Large intestine (tissue), 3 donors: ENCODE data around the gene DCXR. TPM values are rescaled to one million over a fixed set of nuclear protein-coding genes. Genes with fewer than 3 reads are reported as not detected.

Experiments
- DNase-seq, 2 donors: peaks; one replicate each; pipeline versions ENCODE4 v3.0.0 to v3.0.0-alpha.2; 2013
- H3K27ac ChIP-seq: one replicate; pipeline ENCODE4 v1.5.1; 2013; ENCODE audit warnings: low read length
- H3K27me3 ChIP-seq: 2 replicates; pipeline ENCODE4 v1.6.1; 2013; ENCODE audit warnings: low read length; ENCODE audit not compliant: control insufficient read depth, insufficient read depth
- H3K36me3 ChIP-seq: 2 replicates; pipeline ENCODE4 v1.6.1; 2013; ENCODE audit warnings: low read length; ENCODE audit not compliant: control insufficient read depth, insufficient read depth
- H3K4me1 ChIP-seq: one replicate; pipeline ENCODE4 v1.6.1; 2013; ENCODE audit warnings: low read length; ENCODE audit not compliant: control insufficient read depth, insufficient read depth
- H3K4me3 ChIP-seq: one replicate; pipeline ENCODE4 v1.5.1; 2013; ENCODE audit warnings: low read length
- H3K9me3 ChIP-seq: one replicate; pipeline ENCODE4 v1.6.1; 2013; ENCODE audit warnings: mild to moderate bottlenecking, low read depth, low read length, moderate library complexity; ENCODE audit not compliant: control insufficient read depth
- WGBS: methylation state at CpG from one replicate; pipeline ENCODE4 v1.1.5; 2013; ENCODE audit warnings: low lambda C conversion rate; ENCODE audit not compliant: insufficient coverage; 5-methylcytosine and 5-hydroxymethylcytosine counted together
- polyA plus RNA-seq: library from polyadenylated mRNA; unstranded; fragments of 120-200 nt; gene quantifications from one replicate; pipeline ENCODE4 v1.2.1, GENCODE V29; 2013

The DCXR gene
- polyA plus RNA-seq, 1 donor, result 44.1 TPM

DNA sequence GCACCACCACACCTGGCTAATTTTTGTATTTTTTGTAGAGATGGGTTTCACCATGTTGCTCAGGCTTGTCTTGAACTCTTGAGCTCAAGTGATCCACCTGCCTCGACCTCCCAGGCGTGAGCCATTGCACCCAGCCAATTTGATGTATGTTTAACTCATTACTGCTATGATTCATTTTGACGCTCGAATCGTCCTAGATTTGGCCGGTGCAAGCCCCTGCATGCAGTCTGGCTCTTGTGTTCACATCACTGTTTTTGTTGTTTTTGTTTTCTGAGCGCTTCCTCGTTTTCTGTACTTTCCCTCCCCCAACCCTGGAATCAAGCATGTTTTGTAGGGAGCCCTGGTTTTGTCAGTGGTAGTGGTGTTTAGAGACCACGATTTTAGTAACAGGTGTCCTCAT is 35.9 kb upstream of the DCXR start:
- 100% methylated on average over 1 of the region's 9 CpGs for WGBS

DNA sequence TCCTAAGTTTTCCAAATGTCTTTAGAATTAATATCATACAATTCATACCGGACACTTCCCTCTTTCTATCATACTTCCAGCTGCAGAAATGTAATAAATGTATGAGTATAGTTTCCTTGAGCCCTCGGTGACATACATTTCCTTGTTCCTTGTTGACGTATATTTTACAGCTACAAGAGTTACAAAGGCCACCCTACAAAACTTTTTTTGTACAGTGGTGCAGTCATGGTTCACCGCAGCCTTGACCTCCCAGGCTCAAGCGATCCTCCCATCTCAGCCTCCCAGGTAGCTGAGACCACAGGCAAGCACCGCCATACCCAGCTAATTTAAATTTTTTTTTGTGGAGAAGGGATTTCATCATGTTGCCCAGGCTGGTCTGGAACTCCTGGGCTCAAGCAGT is 35.3 kb upstream of the DCXR start:
- Histone ChIP-seq H3K27me3 (no peaks in the 10 kb centered on the region), H3K4me1 (peaks cover 1% of the 10 kb centered on the region), H3K36me3 (no peaks in the 10 kb centered on the region), H3K4me3 (no peak overlapping the region), H3K27ac (no peak overlapping the region), H3K9me3 (no peaks in the 10 kb centered on the region)
- DNase-seq, result no peak
- WGBS, result no CpG with 5 or more reads among the region's 6 CpGs

More for the DNA sequence above, 35.9 kb upstream of the DCXR start:
- no peak overlapping the region for H3K27ac ChIP-seq
- peaks cover 3% of the 10 kb centered on the region for H3K4me1 ChIP-seq
- no peak for DNase-seq
- no peaks in the 10 kb centered on the region for H3K9me3 ChIP-seq
- no peaks in the 10 kb centered on the region for H3K27me3 ChIP-seq
- no peaks in the 10 kb centered on the region for H3K36me3 ChIP-seq
- no peak overlapping the region for H3K4me3 ChIP-seq

GRCh38 chr17:82070611-82071010 is 33.1 kb upstream of the DCXR start:
- no peaks in the 10 kb centered on the region for H3K27me3 ChIP-seq
- H3K4me3 ChIP-seq, result no peak overlapping the region
- no peaks in the 10 kb centered on the region for H3K9me3 ChIP-seq
- H3K36me3 ChIP-seq, result no peaks in the 10 kb centered on the region
- H3K4me1 ChIP-seq, result peaks cover 4% of the 10 kb centered on the region
- no peak for DNase-seq
- no peak overlapping the region for H3K27ac ChIP-seq

GRCh38 chr17:82065638-82066303 is 28.3 kb upstream of the DCXR start, which contains the start of gene DUS1L:
DUS1L (minus strand) TSS chr17:82065804; CDS start chr17:82065059, 745 bp downstream.
- Histone ChIP-seq H3K4me3 (peak within 1 kb of the TSS; percentile 88), H3K27ac (no peak within 1 kb of the TSS), H3K4me1 (peaks cover 12% of the 10 kb centered on the region), H3K27me3 (no peaks in the 10 kb centered on the region), H3K36me3 (peaks cover 30% of the 10 kb centered on the region), H3K9me3 (no peaks in the 10 kb centered on the region)
- WGBS, result no CpG with 5 or more reads among the region's 88 CpGs
- DNase-seq, result peak in 1 of 2 donors; percentile 62

- no peaks in the 10 kb centered on the region for H3K27me3 ChIP-seq
- DNase-seq, result no peak
- peaks cover 36% of the 10 kb centered on the region for H3K36me3 ChIP-seq
- H3K9me3 ChIP-seq, result no peaks in the 10 kb centered on the region
- H3K4me3 ChIP-seq, result peak overlapping the region; percentile 88
- peaks cover 12% of the 10 kb centered on the region for H3K4me1 ChIP-seq
- WGBS, result no CpG with 5 or more reads among the region's 47 CpGs
- no peak overlapping the region for H3K27ac ChIP-seq
Observed at GRCh38 chr17:82065193-82065637, 27.7 kb upstream of the DCXR start.

DNA sequence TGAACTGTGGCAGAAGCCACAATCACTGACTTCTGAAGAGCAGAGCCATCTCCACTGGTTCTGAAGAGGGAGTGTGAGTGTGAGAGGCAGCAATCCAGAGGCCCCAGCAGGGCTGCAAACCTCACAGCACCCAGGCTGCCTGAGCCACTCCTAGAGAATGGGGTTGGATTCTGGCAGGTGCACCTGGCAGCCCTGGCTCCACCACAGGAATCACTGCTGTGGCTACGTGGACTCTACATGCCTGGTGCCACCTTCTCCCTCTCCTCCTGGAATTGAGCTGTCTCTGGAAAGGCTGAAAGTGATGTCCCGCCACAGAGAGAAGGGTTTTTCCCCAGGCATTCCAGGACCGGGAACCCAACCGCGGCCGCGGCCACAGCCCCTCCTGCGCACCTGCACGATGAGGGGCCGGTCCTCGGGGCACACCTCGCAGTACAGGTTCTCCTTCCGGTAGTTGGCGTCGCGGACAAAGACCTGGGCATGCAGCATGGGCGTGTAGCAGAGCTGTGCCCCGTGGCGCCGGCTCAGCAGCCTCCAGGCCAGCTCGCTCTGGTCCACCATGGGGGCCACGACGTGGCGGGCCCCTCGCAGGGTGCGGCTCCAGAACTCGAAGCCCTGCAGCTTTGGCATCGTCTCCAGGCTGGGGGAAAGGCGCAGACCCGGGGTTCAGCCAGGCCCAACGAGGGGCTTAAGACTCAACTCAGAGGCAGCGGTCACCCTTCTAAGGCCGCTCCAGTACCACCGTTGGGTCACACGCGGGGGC is 27.1 kb upstream of the DCXR start:
- peaks cover 42% of the 10 kb centered on the region for H3K36me3 ChIP-seq
- no CpG with 5 or more reads among the region's 36 CpGs for WGBS
- peak in 1 of 2 donors; percentile 30 for DNase-seq
- no peak overlapping the region for H3K27ac ChIP-seq
- peak overlapping the region; percentile 88 for H3K4me3 ChIP-seq
- H3K9me3 ChIP-seq, result no peaks in the 10 kb centered on the region
- no peaks in the 10 kb centered on the region for H3K27me3 ChIP-seq
- peaks cover 12% of the 10 kb centered on the region for H3K4me1 ChIP-seq

DNA sequence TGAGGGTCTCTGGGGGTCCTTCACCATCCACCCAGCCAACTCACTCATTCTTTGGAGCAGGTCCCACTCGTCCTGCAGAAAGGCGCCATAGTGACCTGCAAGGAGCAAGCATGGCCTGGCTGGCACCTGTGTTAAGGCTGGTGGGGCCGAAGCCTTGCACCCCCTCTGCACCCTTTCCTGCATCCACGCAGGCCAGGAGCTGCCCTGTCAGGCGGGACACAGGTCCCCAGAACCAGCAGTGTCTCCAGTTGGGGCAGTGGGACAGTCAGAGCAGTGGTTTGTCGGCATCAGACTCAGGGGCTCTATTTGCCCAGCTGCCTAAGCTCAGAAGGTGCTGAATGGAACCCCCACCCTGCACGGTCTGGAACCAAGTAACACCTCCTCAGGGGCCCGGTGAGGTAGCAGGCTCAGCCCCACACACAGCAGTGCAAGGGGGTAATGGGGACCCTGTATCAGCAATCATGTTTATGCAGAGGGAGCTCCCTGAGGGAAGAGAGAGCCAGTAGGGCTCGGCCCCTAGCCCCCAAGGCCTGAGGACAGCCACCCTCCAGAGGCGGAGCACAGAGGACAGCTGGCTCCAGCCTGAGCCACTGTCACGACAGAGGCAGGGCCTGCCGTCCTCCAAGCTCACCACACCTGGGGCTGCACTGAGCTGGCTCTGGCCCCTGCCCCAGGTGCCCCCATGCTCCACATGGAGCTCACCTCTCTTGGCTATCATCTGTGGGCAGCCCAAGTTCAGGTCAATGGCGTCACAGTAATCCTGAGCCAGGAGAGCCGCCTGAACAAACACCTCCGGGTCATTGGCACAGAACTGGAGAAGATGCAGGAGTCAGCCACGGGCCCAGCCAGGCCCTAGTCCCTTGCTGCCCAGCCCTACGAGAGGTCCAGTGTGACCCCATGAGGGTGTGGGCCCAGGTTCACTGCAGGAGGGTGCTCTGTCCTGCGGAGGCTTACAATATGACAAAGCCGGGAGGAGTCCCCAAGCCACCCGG is 26.2 kb upstream of the DCXR start:
- no peak overlapping the region for H3K27ac ChIP-seq
- no peak overlapping the region for H3K4me3 ChIP-seq
- no peak for DNase-seq
- no peaks in the 10 kb centered on the region for H3K27me3 ChIP-seq
- H3K4me1 ChIP-seq, result peaks cover 12% of the 10 kb centered on the region
- H3K9me3 ChIP-seq, result no peaks in the 10 kb centered on the region
- no CpG with 5 or more reads among the region's 20 CpGs for WGBS
- H3K36me3 ChIP-seq, result peaks cover 49% of the 10 kb centered on the region

DNA sequence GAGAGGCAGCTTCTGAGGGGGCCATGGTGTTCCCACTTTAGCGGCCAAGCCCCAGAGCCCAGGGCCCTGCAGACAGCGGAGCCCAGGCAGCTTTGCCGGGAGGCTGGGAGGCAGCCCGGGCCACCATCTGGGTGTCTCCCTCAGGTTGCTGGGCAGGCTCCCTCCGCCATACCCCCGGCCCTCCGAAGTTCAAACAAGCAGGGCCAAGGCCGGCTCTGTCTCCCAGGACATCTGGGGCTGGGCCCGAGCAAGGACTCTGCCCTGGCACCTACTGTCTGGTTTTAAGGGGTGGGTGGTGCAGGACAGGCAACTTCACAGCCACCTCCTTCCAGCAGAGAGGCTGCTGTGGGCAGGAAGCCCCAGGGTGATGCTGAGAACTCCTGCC is 25.5 kb upstream of the DCXR start:
- no peak for DNase-seq
- H3K9me3 ChIP-seq, result no peaks in the 10 kb centered on the region
- H3K36me3 ChIP-seq, result peaks cover 57% of the 10 kb centered on the region
- WGBS, result no CpG with 5 or more reads among the region's 9 CpGs
- H3K4me1 ChIP-seq, result peaks cover 12% of the 10 kb centered on the region
- H3K4me3 ChIP-seq, result no peak overlapping the region
- H3K27me3 ChIP-seq, result no peaks in the 10 kb centered on the region
- H3K27ac ChIP-seq, result no peak overlapping the region

GRCh38 chr17:82062076-82062983 is 24.8 kb upstream of the DCXR start:
- WGBS, result no CpG with 5 or more reads among the region's 24 CpGs
- Histone ChIP-seq H3K27ac (no peak overlapping the region), H3K36me3 (peaks cover 63% of the 10 kb centered on the region)

More at GRCh38 chr17:82062076-82062983, 24.8 kb upstream of the DCXR start:
- H3K4me1 ChIP-seq, result peaks cover 12% of the 10 kb centered on the region
- no peak for DNase-seq
- no peaks in the 10 kb centered on the region for H3K9me3 ChIP-seq
- no peaks in the 10 kb centered on the region for H3K27me3 ChIP-seq
- H3K4me3 ChIP-seq, result no peak overlapping the region
